GM20431 (cell line): ENCODE results near the gene KLHDC10.
"Not testable (repeated sequence)": the region's sequence is repeated elsewhere in the genome, so short reads cannot be mapped to it uniquely, and the experiment has no call there.

ENCODE experiments used
- in situ Hi-C: fragments of 300-500 bp; cut with MseI, MboI; formaldehyde crosslinking; loops from one replicate; pipeline ENCODE4 v1.15.0; 2020; ENCODE audit warnings: low sequenced_read_pairs; ENCODE audit not compliant: unreplicated experiment

KLHDC10 gene

DNA sequence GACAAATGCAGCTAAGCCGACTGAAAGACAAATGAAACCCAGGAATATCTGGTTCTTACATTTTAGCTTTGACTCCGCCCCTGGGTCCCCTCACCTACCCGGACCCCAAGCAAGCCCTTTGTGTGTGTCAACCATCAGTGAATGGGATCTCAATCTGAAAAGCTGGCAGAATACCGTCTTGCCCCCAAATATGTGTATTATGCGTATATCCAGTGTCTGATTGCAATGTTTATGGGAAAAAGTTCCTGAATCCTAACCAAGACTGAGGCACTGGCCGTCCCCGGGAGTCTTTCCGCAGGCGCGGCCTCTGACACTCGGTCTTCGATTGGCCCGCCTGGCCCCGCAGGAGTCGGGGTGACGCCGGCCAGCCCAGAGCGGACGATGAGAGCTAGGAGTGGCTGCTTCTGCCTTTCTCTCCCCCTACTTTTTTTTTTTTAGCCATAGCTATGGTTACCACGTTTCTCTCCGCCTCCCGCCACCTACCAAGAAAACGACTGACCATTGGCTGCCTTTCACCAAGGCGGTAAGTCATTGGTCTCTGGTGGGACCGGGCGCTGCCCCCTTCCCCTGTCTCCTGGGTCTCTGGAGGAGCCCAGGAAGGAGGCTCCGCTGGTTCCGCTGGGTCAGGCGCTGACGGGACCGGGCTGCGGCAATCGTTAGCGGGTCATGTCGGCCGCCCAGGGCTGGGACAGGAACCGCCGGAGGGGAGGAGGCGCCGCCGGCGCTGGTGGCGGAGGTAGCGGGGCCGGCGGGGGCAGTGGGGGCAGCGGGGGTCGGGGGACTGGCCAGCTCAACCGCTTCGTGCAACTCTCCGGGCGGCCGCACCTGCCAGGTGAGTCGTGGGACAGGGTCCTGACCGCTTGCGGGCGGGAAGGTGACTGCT, at the start of gene KLHDC10:
KLHDC10 (plus strand) TSS at position 557 of the 883 bp plus-strand sequence; CDS start at position 667, 110 bp downstream.
- in situ Hi-C loops: no loop called here

GRCh38 chr7:130021105-130021834, 49.1 kb upstream of the KLHDC10 start:
- in situ Hi-C loops: loop anchor here (25.0 kb wide), 1 partner anchor 359 kb away; no protein-coding TSS in a partner anchor

DNA sequence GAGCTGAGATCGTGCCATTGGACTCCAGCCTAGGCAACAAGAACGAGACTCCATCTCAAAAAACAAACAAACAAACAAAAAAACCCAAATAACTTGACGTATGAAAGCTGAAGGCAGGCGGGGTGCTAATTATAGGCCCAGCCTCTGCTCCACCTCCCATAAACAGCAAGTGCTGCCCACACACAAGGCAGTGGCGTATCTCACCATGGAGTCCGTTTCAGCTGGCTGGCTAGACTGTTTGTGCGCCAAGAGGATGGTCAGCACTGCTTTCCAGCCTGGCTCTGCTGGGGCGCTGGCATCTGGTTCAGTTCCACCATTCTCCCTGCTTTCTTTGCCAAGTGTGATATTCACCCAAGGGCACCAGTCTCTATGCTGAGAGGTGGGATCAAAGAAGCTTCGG, 48.2 kb upstream of the KLHDC10 start:
- in situ Hi-C loops: loop anchor here (25.0 kb wide), 1 partner anchor 360 kb away; no protein-coding TSS in a partner anchor

GRCh38 chr7:130022623-130023175, 47.6 kb upstream of the KLHDC10 start:
- in situ Hi-C loops: loop anchor here (25.0 kb wide), 1 partner anchor 360 kb away; no protein-coding TSS in a partner anchor

DNA sequence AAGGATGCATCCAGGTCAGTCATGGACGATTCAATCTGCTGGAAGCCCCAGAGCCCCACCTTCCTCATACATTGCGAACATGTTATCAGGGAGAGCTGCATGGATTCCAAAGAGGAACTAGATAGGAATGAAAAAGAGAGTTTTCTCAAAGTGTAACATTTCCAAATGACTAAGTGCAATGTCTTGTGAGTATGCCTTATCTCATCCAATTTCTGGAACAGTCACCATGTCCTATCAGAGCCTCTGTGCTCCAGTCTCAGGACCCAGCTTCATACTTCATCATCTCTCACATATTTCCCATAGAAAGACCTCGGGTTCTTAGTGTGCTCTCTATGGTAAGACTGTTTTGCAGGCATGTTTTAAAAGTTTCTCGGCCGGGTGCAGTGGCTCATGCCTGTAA, 45.9 kb upstream of the KLHDC10 start:
- in situ Hi-C loops: loop anchor here (25.0 kb wide), 1 partner anchor 362 kb away; no protein-coding TSS in a partner anchor

DNA sequence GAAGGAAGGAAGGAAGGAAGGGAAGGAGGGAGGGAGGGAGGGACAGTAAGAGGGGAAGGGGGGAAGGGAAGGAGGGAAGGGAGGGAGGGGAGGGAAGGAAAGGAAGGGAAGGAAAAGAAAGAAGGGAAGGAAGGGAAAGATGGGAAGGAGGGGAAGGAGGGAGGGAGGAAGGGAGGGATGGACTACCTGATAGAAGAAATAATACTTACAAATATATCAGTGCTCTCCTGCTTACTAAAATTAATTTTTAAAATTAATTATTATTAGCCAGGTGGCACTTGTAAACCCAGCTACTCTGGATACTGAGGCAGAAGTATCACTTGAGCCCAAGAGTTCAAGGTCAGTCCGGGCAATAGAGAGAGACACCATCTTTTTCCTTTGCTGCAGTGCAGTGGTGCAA, 37.6 kb upstream of the KLHDC10 start:
- in situ Hi-C loops: no loop called here

GRCh38 chr7:130037703-130038102, 32.6 kb upstream of the KLHDC10 start:
- in situ Hi-C loops: no loop called here

GRCh38 chr7:130040576-130040975, 29.8 kb upstream of the KLHDC10 start:
- in situ Hi-C loops: no loop called here

GRCh38 chr7:130047831-130048230, 22.5 kb upstream of the KLHDC10 start:
- in situ Hi-C loops: no loop called here

DNA sequence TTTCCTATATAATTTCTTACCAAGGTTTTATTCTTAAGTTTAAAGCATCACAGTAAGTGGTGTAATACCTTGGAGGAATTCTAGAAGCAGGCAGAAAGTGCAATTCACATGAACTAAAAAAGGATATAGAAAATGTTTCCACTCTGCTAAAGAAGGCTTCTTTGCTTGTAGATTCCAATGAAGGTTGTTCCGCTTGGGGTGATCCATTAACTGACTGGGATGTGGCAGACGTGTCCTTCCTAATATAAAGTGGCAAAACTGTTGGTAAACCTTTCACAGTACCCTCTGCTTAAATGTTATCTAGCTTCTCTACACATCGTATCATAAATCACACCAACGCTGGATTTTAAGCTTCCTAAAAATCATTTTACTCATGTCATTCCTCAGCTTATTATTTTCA, 21.4 kb upstream of the KLHDC10 start:
- in situ Hi-C loops: no loop called here

- in situ Hi-C loops: not testable (repeated sequence)
These were observed 18.1 kb upstream of the KLHDC10 start for GRCh38 chr7:130052250-130052649.

GRCh38 chr7:130055198-130055597, 15.1 kb upstream of the KLHDC10 start:
- in situ Hi-C loops: not testable (repeated sequence)

DNA sequence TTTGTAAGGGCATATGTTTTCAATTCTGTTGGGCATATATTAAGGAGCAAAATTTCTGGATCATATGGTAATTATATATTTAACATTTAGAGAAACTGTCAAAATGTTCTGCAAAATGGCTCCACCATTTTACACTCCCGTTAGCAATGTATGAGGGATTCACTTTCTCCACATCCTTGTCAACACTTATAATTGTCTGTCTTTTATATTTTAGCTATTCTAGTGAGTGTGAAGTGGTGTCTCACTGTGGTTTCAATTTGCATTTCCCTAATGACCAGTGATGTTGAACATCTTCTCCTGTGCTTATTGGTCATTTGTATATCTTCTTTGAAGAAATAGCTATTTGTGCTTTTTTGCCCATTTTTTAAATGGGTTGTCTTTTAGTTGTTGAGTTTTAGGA, 8.1 kb upstream of the KLHDC10 start:
- in situ Hi-C loops: no loop called here

DNA sequence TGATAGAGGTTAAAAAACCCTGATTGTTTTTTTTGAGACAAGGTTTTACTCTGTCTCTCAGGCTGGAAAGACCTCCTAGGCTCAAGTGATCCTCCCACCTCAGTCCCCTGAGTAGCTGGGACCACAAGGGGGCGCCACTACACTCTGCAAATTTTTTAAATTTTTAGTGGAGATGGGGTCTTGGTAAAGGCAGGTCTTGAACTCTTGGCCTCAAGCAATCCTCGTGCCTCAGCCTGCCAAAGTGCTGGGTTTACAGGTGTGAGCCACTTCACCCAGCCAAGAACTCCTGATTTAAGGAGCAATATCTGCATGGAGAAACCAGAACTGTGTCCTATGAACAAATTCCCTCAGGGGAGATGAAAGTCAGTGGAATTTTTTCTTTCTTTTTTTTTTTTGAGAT, 7.3 kb upstream of the KLHDC10 start:
- in situ Hi-C loops: no loop called here

- in situ Hi-C loops: not testable (repeated sequence)
These were observed 5.8 kb upstream of the KLHDC10 start for GRCh38 chr7:130064580-130064926.

DNA sequence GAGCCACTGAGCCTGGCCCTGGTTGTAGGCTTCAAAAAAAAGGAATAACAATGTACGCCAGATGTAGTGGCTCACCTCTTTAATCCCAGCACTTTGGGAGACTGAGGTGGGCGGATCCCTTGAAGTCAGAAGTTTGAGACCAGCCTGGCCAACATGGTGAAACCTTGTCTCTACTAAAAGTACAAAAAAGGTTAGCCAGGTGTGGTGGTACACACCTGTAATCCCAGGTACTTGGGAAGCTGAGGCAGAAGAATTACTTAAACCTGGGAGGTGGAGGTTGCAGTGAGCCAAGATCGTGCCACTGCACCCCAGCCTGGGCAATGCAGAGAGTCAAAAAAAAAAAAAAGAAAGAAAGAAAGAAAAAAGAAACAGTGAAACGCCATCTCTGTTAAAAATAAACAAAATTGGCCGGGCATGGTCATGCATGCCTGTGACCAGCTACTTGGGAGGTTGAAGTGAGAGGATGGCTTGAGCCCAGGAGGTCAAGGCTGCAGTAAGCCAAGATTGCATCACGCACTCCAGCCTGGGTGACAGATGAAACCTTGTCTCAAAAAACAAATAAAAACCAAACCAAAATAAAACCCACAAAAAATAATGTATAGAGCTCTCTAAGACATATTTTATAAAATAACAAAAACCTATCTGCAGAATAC, 4.7 kb upstream of the KLHDC10 start:
- in situ Hi-C loops: no loop called here

DNA sequence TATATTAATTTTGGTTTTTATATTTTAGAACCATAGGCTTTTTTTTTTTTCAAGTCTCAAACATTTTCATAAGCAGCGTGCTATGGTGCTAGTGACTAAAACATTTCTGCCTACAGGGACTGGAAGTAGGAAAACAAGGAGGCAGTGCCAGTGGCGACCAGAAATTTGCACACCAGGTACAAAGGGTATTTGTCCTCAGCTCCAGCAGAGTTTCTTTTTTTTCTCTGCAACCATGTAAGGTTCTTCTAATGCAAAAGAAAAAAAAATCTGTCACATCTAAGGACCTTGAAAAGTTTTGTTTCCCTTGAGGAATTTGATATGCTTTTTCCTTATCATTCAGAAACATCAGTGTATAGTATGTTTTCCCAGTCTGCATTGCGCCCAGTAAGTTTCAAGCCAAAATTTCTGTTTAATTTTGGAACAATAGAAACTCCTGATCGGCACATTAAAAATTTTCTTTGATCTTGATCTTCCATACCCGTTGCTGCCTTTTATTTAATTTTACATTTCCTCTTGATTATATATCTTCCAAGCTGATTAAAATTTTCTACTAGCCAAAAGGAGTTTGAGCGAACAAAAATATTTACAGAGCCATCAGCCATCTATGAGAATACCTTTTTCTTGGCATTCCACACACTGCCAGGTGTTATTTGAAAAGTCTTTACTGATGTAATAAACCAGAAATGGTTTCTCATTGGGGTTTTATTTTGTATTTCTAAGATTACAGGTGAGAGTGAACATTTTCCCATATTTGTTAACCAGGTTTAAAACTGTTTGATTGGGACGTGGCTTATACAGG, 956 bp upstream of the KLHDC10 start:
- in situ Hi-C loops: no loop called here

DNA sequence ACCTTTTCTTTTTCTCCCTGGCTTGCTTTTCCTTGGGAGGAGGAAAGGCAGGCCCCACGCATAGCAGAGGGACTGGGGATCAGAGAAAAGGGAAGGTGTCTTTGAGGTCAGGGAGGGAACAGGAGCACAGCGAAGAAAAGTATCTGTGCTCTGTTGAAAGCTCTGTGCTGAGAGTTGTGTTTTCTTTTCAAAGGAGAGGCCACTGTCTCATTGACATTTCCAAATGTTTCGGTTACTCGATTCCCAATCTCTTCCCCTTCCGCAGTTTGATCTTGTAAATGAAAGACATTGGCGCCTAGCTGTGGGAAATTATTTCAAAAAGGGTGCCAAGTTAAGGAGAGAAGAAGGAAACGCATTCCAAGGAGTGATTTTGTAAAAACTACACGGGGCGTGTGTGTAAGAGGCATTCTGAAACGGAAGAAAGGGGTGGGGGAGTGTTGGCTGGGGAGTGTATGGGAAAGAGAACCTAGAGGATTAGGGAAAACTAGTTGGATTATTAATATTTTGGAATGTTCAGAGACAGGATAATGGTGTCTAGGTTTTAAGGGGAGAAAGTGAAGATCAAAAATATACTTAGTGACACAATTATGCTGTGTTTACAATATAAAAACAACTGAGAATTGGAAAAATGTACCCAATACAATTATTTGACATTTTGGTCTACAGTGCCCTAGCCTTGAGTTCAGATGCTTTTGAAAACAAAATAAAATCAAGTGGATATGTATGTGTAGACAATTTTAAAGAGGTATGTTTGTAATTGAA, 708 bp downstream of the KLHDC10 start:
- in situ Hi-C loops: no loop called here
